ENCODE measurements around the gene PTCH1.

- TF ChIP-seq CTCF (IDR thresholded peaks at IDR 0.05) (no peak), POLR2AphosphoS5 (IDR thresholded peaks at IDR 0.05; ENCODE audit: insufficient read depth in 1 of 2, low read depth in 1 of 2) (no peak)
Measured at GRCh38 chr9:95440447-95440846, 76.3 kb downstream of the PTCH1 start.
